ENCODE data around the gene REC8. TPM values are rescaled to one million over a fixed set of nuclear protein-coding genes. Genes with fewer than 3 reads are reported as not detected.

The REC8 gene
- 10 to 100 TPM; 19.3 to 22.3 TPM for total RNA-seq

GRCh38 chr14:24171422-24172260 lies at the start of gene REC8:
REC8 (plus strand) TSS chr14:24172080; CDS start chr14:24172553, 473 bp downstream.
- intact Hi-C loops (cut with micrococcal nuclease), result loop anchor here (1.0 kb wide), 1 partner anchor 17 kb away; the partner anchor contains the start of gene IPO4
- no peaks in the 10 kb centered on the region for H3K27me3 Mint-ChIP-seq (ENCODE audit: low read depth)
- peaks cover 20% of the 10 kb centered on the region for H3K36me3 Mint-ChIP-seq (ENCODE audit: low read depth)
- DNase-seq, result peak; percentile 72
- CTCF ChIA-PET, result interaction anchor here (0.6 to 1.7 kb wide), 2 partner anchors 10 to 258 kb away, joined by 4 to 5 read pairs; no protein-coding TSS in a partner anchor
- H3K4me1 Mint-ChIP-seq (ENCODE audit: low read depth), result peaks cover 22% of the 10 kb centered on the region
- H3K4me3 Mint-ChIP-seq, result peak within 1 kb of the TSS; percentile 70
- no peaks in the 10 kb centered on the region for H3K9me3 Mint-ChIP-seq
- H3K27ac Mint-ChIP-seq, result peak within 1 kb of the TSS; percentile 75

GRCh38 chr14:24122416-24122815 lies 49.5 kb upstream of the REC8 start:
- Mint-ChIP-seq H3K27me3 (ENCODE audit: low read depth) (no peaks in the 10 kb centered on the region), H3K9me3 (no peaks in the 10 kb centered on the region), H3K4me1 (ENCODE audit: low read depth) (peaks cover 2% of the 10 kb centered on the region), H3K4me3 (no peak overlapping the region), H3K36me3 (ENCODE audit: low read depth) (peaks cover 30% of the 10 kb centered on the region), H3K27ac (no peak overlapping the region)
- CTCF ChIA-PET, result interaction anchor here (0.6 to 1.4 kb wide), 2 partner anchors 12 to 70 kb away, joined by 3 to 5 read pairs; no protein-coding TSS in a partner anchor
- intact Hi-C loops (cut with micrococcal nuclease), result no loop called here
- DNase-seq, result no peak

- peaks cover 3% of the 10 kb centered on the region for H3K4me1 Mint-ChIP-seq (ENCODE audit: low read depth)
- CTCF ChIA-PET, result interaction anchor here (0.6 to 1.4 kb wide), 2 partner anchors 13 to 70 kb away, joined by 3 to 5 read pairs; no protein-coding TSS in a partner anchor
- intact Hi-C loops (cut with micrococcal nuclease), result no loop called here
These were observed 49.0 kb upstream of the REC8 start for GRCh38 chr14:24122898-24123297.

GRCh38 chr14:24123424-24124417 lies 48.2 kb upstream of the REC8 start:
- H3K4me1 Mint-ChIP-seq (ENCODE audit: low read depth), result peaks cover 3% of the 10 kb centered on the region
- no peak overlapping the region for H3K27ac Mint-ChIP-seq
- intact Hi-C loops (cut with micrococcal nuclease), result no loop called here
- H3K36me3 Mint-ChIP-seq (ENCODE audit: low read depth), result peaks cover 21% of the 10 kb centered on the region
- no peak for DNase-seq
- CTCF ChIA-PET, result interaction anchor here (1.4 kb wide), 1 partner anchor 14 kb away, joined by 5 read pairs; no protein-coding TSS in a partner anchor
- no peaks in the 10 kb centered on the region for H3K27me3 Mint-ChIP-seq (ENCODE audit: low read depth)
- H3K9me3 Mint-ChIP-seq, result no peaks in the 10 kb centered on the region
- H3K4me3 Mint-ChIP-seq, result no peak overlapping the region

More at GRCh38 chr14:24122898-24123297, 49.0 kb upstream of the REC8 start:
- H3K4me3 Mint-ChIP-seq, result no peak overlapping the region
- DNase-seq, result no peak
- H3K27me3 Mint-ChIP-seq (ENCODE audit: low read depth), result no peaks in the 10 kb centered on the region
- no peak overlapping the region for H3K27ac Mint-ChIP-seq
- H3K36me3 Mint-ChIP-seq (ENCODE audit: low read depth), result peaks cover 27% of the 10 kb centered on the region
- H3K9me3 Mint-ChIP-seq, result no peaks in the 10 kb centered on the region

GRCh38 chr14:24126939-24127338 lies 44.9 kb upstream of the REC8 start:
- intact Hi-C loops (cut with micrococcal nuclease), result no loop called here
- Mint-ChIP-seq H3K9me3 (no peaks in the 10 kb centered on the region), H3K4me1 (ENCODE audit: low read depth) (peaks cover 5% of the 10 kb centered on the region), H3K36me3 (ENCODE audit: low read depth) (peaks cover 10% of the 10 kb centered on the region), H3K4me3 (no peak overlapping the region), H3K27me3 (ENCODE audit: low read depth) (no peaks in the 10 kb centered on the region), H3K27ac (no peak overlapping the region)
- CTCF ChIA-PET, result interaction anchor here (0.7 to 1.8 kb wide), 3 partner anchors 10 to 35 kb away, joined by 3 to 8 read pairs (median 3); no protein-coding TSS in a partner anchor
- DNase-seq, result no peak

GRCh38 chr14:24127673-24128072 lies 44.2 kb upstream of the REC8 start:
- no peak overlapping the region for H3K4me3 Mint-ChIP-seq
- peaks cover 8% of the 10 kb centered on the region for H3K36me3 Mint-ChIP-seq (ENCODE audit: low read depth)
- CTCF ChIA-PET, result interaction anchor here (0.7 to 1.8 kb wide), 3 partner anchors 11 to 36 kb away, joined by 3 to 8 read pairs (median 3); no protein-coding TSS in a partner anchor
- H3K9me3 Mint-ChIP-seq, result no peaks in the 10 kb centered on the region
- peaks cover 11% of the 10 kb centered on the region for H3K4me1 Mint-ChIP-seq (ENCODE audit: low read depth)
- intact Hi-C loops (cut with micrococcal nuclease), result no loop called here
- no peak overlapping the region for H3K27ac Mint-ChIP-seq
- no peaks in the 10 kb centered on the region for H3K27me3 Mint-ChIP-seq (ENCODE audit: low read depth)
- no peak for DNase-seq

- intact Hi-C loops (cut with micrococcal nuclease), result no loop called here
- Mint-ChIP-seq H3K27ac (no peak overlapping the region), H3K9me3 (no peaks in the 10 kb centered on the region), H3K4me3 (no peak overlapping the region), H3K36me3 (ENCODE audit: low read depth) (peaks cover 2% of the 10 kb centered on the region), H3K27me3 (ENCODE audit: low read depth) (no peaks in the 10 kb centered on the region), H3K4me1 (ENCODE audit: low read depth) (peaks cover 17% of the 10 kb centered on the region)
- CTCF ChIA-PET, result interaction anchor here (0.7 kb wide), 2 partner anchors 21 to 29 kb away, joined by 3 to 7 read pairs; no protein-coding TSS in a partner anchor
- DNase-seq, result no peak
These were observed 42.4 kb upstream of the REC8 start for GRCh38 chr14:24129410-24129998.

GRCh38 chr14:24130380-24130716 lies 41.5 kb upstream of the REC8 start, which contains the start of gene FITM1:
FITM1 (plus strand) TSS chr14:24130659; CDS start chr14:24131564, 905 bp downstream.
- intact Hi-C loops (cut with micrococcal nuclease), result no loop called here
- H3K9me3 Mint-ChIP-seq, result no peaks in the 10 kb centered on the region
- no peak within 1 kb of the TSS for H3K27ac Mint-ChIP-seq
- no peak for DNase-seq
- H3K4me1 Mint-ChIP-seq (ENCODE audit: low read depth), result peaks cover 20% of the 10 kb centered on the region
- no peaks in the 10 kb centered on the region for H3K27me3 Mint-ChIP-seq (ENCODE audit: low read depth)
- no peak within 1 kb of the TSS for H3K4me3 Mint-ChIP-seq
- CTCF ChIA-PET, result no interaction called here
- H3K36me3 Mint-ChIP-seq (ENCODE audit: low read depth), result no peaks in the 10 kb centered on the region

GRCh38 chr14:24130717-24131548 lies 40.9 kb upstream of the REC8 start:
- CTCF ChIA-PET, result no interaction called here
- H3K27ac Mint-ChIP-seq, result no peak overlapping the region

GRCh38 chr14:24131549-24131966 lies 40.3 kb upstream of the REC8 start:
- Mint-ChIP-seq H3K4me1 (ENCODE audit: low read depth) (peaks cover 20% of the 10 kb centered on the region), H3K9me3 (no peaks in the 10 kb centered on the region), H3K4me3 (no peak overlapping the region), H3K27me3 (ENCODE audit: low read depth) (no peaks in the 10 kb centered on the region), H3K36me3 (ENCODE audit: low read depth) (peaks cover under 1% of the 10 kb centered on the region), H3K27ac (peak overlapping the region; percentile 73)
- CTCF ChIA-PET, result interaction anchor here (1.8 kb wide), 1 partner anchor 10 kb away, joined by 5 read pairs; the partner anchor contains the start of gene EMC9
- DNase-seq, result no peak
- intact Hi-C loops (cut with micrococcal nuclease), result no loop called here

More at GRCh38 chr14:24130717-24131548, 40.9 kb upstream of the REC8 start:
- H3K36me3 Mint-ChIP-seq (ENCODE audit: low read depth), result no peaks in the 10 kb centered on the region
- no peak for DNase-seq
- H3K4me1 Mint-ChIP-seq (ENCODE audit: low read depth), result peaks cover 20% of the 10 kb centered on the region
- H3K27me3 Mint-ChIP-seq (ENCODE audit: low read depth), result no peaks in the 10 kb centered on the region
- H3K9me3 Mint-ChIP-seq, result no peaks in the 10 kb centered on the region
- intact Hi-C loops (cut with micrococcal nuclease), result no loop called here
- H3K4me3 Mint-ChIP-seq, result no peak overlapping the region
